HepG2 (cell line): ENCODE measurements around the gene USP36. TPM values are rescaled to one million over a fixed set of nuclear protein-coding genes. Genes with fewer than 3 reads are reported as not detected.

Experiments used
- ATAC-seq: fragments of 200-7000 bp; cut with Tn5 transposase; 3 replicates; pipeline ENCODE4 v1.9.1; 2020; ENCODE audit warnings: mild to moderate bottlenecking, moderate library complexity
- BruUV-seq: library from RNA; stranded (reverse); fragments of 400-500 nt; replicated peaks from 2 replicates; lab custom pipeline; 2021; lab: Mats Ljungman, UMichigan
- CTCF ChIA-PET: fragments of 300-600 bp; formaldehyde crosslinking; extraction: SDS; loops from one replicate; lab custom pipeline; 2021; ENCODE audit warnings: low total read pairs, inconsistent platforms, low intra/inter-chr PET ratio; lab: Yijun Ruan, JAX
- POLR2A ChIA-PET: fragments of 350-600 bp; sonication (Branson Sonifier 250); formaldehyde crosslinking; loops from one replicate; lab custom pipeline; 2020; ENCODE audit warnings: antibody characterized with exemption, inconsistent platforms; lab: Yijun Ruan, JAX
- DNase-seq: peaks from one replicate; pipeline ENCODE4 v3.0.0-alpha.2; 2015; ENCODE audit warnings: low spot score
- FAIRE-seq: peaks from 3 replicates; lab custom pipeline; 2011; peaks lifted over from hg19 to GRCh38; lab: Jason Lieb, UNC
- H2AFZ ChIP-seq: one replicate; pipeline ENCODE4 v1.6.1; 2011; ENCODE audit warnings: low read length, inconsistent platforms
- H3K27ac ChIP-seq: fragments of 300-600 bp; 3 replicates; pipeline ENCODE4 v1.8.0; 2011; ENCODE audit warnings: mixed run types, mild to moderate bottlenecking, mixed read lengths, low read length, inconsistent platforms; ENCODE audit not compliant: insufficient read depth; ENCODE audit errors: extremely low read length
- H3K27me3 ChIP-seq, 2 experiments: fragments of 200-600 bp in 1 of 2; 2 replicates in 1 of 2; 3 replicates in 1 of 2; pipeline versions ENCODE4 v1.6.0 to v1.8.0; 2011; ENCODE audit warnings: low read length in 2 of 2, mild to moderate bottlenecking in 2 of 2, moderate library complexity in 2 of 2, inconsistent platforms in 1 of 2; ENCODE audit not compliant: insufficient read depth in 2 of 2, control insufficient read depth in 1 of 2
- H3K36me3 ChIP-seq, 2 experiments: fragments of 200-600 bp in 1 of 2; replicated peaks in 1 of 2; 2 replicates in 1 of 2; 3 replicates in 1 of 2; pipeline versions ENCODE4 v1.5.1 to v1.8.0; 2011; ENCODE audit warnings: low read length in 2 of 2, inconsistent platforms in 1 of 2; ENCODE audit not compliant: insufficient read depth in 2 of 2, control insufficient read depth in 1 of 2
- H3K4me1 ChIP-seq: 2 replicates; pipeline ENCODE4 v1.5.1; 2012; ENCODE audit warnings: low read length, inconsistent platforms; ENCODE audit not compliant: insufficient read depth
- H3K4me2 ChIP-seq: 2 replicates; pipeline ENCODE4 v1.6.0; 2011; ENCODE audit warnings: low read depth, low read length, inconsistent platforms
- H3K4me3 ChIP-seq, 3 experiments: fragments of 200-600 bp in 1 of 3; sonication (generic), shearing (Covaris generic) in 1 of 3; replicated peaks in 1 of 3; 2 replicates each; pipeline ENCODE4 v1.5.1; 2011 to 2016; ENCODE audit warnings: low read length in 3 of 3, inconsistent platforms in 2 of 3, low read depth in 2 of 3, mild to moderate bottlenecking in 2 of 3, control low read depth in 1 of 3, mixed read lengths in 1 of 3; ENCODE audit not compliant: insufficient read depth in 1 of 3
- H3K79me2 ChIP-seq: one replicate; pipeline ENCODE4 v1.6.1; 2011; ENCODE audit warnings: low read length, inconsistent platforms; ENCODE audit not compliant: insufficient read depth
- H3K9ac ChIP-seq: 2 replicates; pipeline ENCODE4 v1.6.0; 2011; ENCODE audit warnings: mild to moderate bottlenecking, low read depth, low read length, inconsistent platforms; ENCODE audit not compliant: insufficient read depth
- H3K9me3 ChIP-seq: 2 replicates; pipeline ENCODE4 v1.5.1; 2012; ENCODE audit warnings: mild to moderate bottlenecking, low read length
- H4K20me1 ChIP-seq: 2 replicates; pipeline ENCODE4 v1.6.0; 2011; ENCODE audit warnings: inconsistent platforms, mild to moderate bottlenecking, low read length, moderate library complexity; ENCODE audit not compliant: insufficient read depth
- ARNT ChIP-seq: fragments of 450-650 bp; IDR thresholded peaks from 2 replicates; pipeline ENCODE4 v1.6.1; 2017
- ATF7 ChIP-seq, 2 experiments: fragments of 450-650 bp in 1 of 2; sonication (generic) in 1 of 2; formaldehyde crosslinking in 1 of 2; IDR thresholded peaks; 2 replicates each; pipeline versions ENCODE4 v1.4.0 to v1.6.1; 2016 to 2020; ENCODE audit warnings: antibody characterized with exemption in 1 of 2, mild to moderate bottlenecking in 1 of 2, missing genetic modification reagents in 1 of 2
- CEBPZ ChIP-seq: IDR thresholded peaks from 2 replicates; pipeline ENCODE4 v1.6.1; 2012; ENCODE audit warnings: low read length, improper control_type of control experiment
- CREB1 ChIP-seq, 2 experiments: fragments of 450-650 bp in 1 of 2; IDR thresholded peaks; 2 replicates each; pipeline ENCODE4 v1.6.1; 2016 to 2017; ENCODE audit warnings: control low read depth in 1 of 2, mild to moderate bottlenecking in 1 of 2, missing compliant biosample characterization in 1 of 2, missing genetic modification characterization in 1 of 2
- HNRNPLL ChIP-seq: fragments of 200-400 bp; formaldehyde crosslinking; IDR thresholded peaks from 2 replicates; pipeline ENCODE4 v1.6.1; 2017; ENCODE audit warnings: mild to moderate bottlenecking, low read depth, low read length; ENCODE audit not compliant: poor library complexity, severe bottlenecking
- MATR3 ChIP-seq: sonication (generic); formaldehyde crosslinking; IDR thresholded peaks from 2 replicates; pipeline ENCODE4 v1.4.0; 2020; ENCODE audit warnings: missing genetic modification reagents
- MTA3 ChIP-seq: sonication (generic); formaldehyde crosslinking; IDR thresholded peaks from 2 replicates; pipeline ENCODE4 v1.4.0; 2020; ENCODE audit warnings: missing genetic modification reagents
- RCOR2 ChIP-seq: IDR thresholded peaks from 2 replicates; pipeline ENCODE4 v1.6.1; 2016; ENCODE audit warnings: missing biosample characterization, missing genetic modification reagents
- TSC22D2 ChIP-seq: sonication (generic); formaldehyde crosslinking; IDR thresholded peaks from 2 replicates; pipeline ENCODE4 v1.5.1; 2020; ENCODE audit warnings: missing genetic modification reagents, mild to moderate bottlenecking, borderline replicate concordance
- ZFP1 ChIP-seq: IDR thresholded peaks from 2 replicates; pipeline ENCODE4 v1.6.1; 2016
- ZKSCAN8 ChIP-seq: IDR thresholded peaks from 2 replicates; pipeline ENCODE4 v1.6.1; 2016; ENCODE audit warnings: borderline replicate concordance, missing genetic modification reagents, missing compliant biosample characterization
- ZNF121 ChIP-seq: sonication (generic); formaldehyde crosslinking; IDR thresholded peaks from 2 replicates; pipeline ENCODE4 v1.5.0; 2020; ENCODE audit warnings: mild to moderate bottlenecking, missing genetic modification reagents
- ZNF256 ChIP-seq: sonication (generic); formaldehyde crosslinking; conservative IDR thresholded peaks from 2 replicates; pipeline ENCODE4 v1.4.0; 2020; ENCODE audit warnings: missing genetic modification reagents
- ZNF414 ChIP-seq: sonication (generic); formaldehyde crosslinking; IDR thresholded peaks from 2 replicates; pipeline ENCODE4 v1.5.0; 2020; ENCODE audit warnings: missing genetic modification reagents
- ZNF441 ChIP-seq: sonication (generic); formaldehyde crosslinking; IDR thresholded peaks from 2 replicates; pipeline ENCODE4 v1.7.0; 2021; ENCODE audit warnings: missing genetic modification reagents, borderline replicate concordance
- ZNF549 ChIP-seq: sonication (generic); formaldehyde crosslinking; IDR thresholded peaks from 2 replicates; pipeline ENCODE4 v1.5.0; 2020; ENCODE audit warnings: missing genetic modification reagents
- ZNF615 ChIP-seq: sonication (generic); formaldehyde crosslinking; IDR thresholded peaks from 2 replicates; pipeline ENCODE4 v1.5.0; 2020; ENCODE audit warnings: mild to moderate bottlenecking, missing genetic modification reagents, borderline replicate concordance
- WGBS: methylation state at CpG from one replicate; pipeline ENCODE4 v1.1.6; 2017; ENCODE audit warnings: low lambda C conversion rate; 5-methylcytosine and 5-hydroxymethylcytosine counted together
- in situ Hi-C: cut with HindIII; loops from 2 replicates; pipeline ENCODE4 v1.10.0; 2017; ENCODE audit warnings: low pct_unique_long_range_greater_than_20kb; ENCODE audit not compliant: extremely low pct_ligation_motif_present
- intact Hi-C: fragments of 100-400 bp; cut with micrococcal nuclease; formaldehyde crosslinking; loops from one replicate; pipeline ENCODE4 v1.10.0; 2022; ENCODE audit not compliant: unreplicated experiment
- polyA plus RNA-seq, 8 experiments: library from polyadenylated mRNA; depleted of rRNA in 3 of 8; stranded (reverse) in 7 of 8; unstranded in 1 of 8; fragments of >200 nt; fragmentation: Illumina TruSeq in 4 of 8; extraction: Trizol in 4 of 8; gene quantifications; 2 replicates each; pipeline versions ENCODE4 v1.2.1 to v1.2.3, GENCODE V29; 2011 to 2016; ENCODE audit warnings: low read depth in 4 of 8, missing spikeins in 1 of 8, mixed read lengths in 1 of 8; ENCODE audit not compliant: insufficient read depth in 1 of 8
- total RNA-seq, 5 experiments: library from RNA; depleted of rRNA; stranded (reverse); fragments of >200 nt; fragmentation: Illumina TruSeq; extraction: Trizol; gene quantifications; 2 replicates each; pipeline ENCODE4 v1.2.3, GENCODE V29; 2016; ENCODE audit warnings: low read depth in 1 of 5

USP36 gene
- total and polyA plus RNA-seq, 2 of the 13 experiments (the other 11 are each of a cell fraction or from before 2014, with no cell fraction given), result 29.6 to 45.9 TPM

- CTCF ChIA-PET, result no interaction called here
- Histone ChIP-seq H3K4me2 (no peak overlapping the region), H4K20me1 (no peaks in the 10 kb centered on the region), H3K27me3 (no peaks in the 10 kb centered on the region), H2AFZ (no peak overlapping the region), H3K27ac (no peak overlapping the region), H3K4me3 (no peak overlapping the region), H3K9me3 (no peaks in the 10 kb centered on the region), H3K4me1 (no peaks in the 10 kb centered on the region), H3K79me2 (no peaks in the 10 kb centered on the region), H3K9ac (no peak overlapping the region), H3K36me3 (peaks cover 59 to 95% of the 10 kb centered on the region in 2 experiments)
- intact Hi-C loops, result no loop called here
- in situ Hi-C loops, result no loop called here
- WGBS, result 96% methylated on average over 4 of the region's 4 CpGs
- DNase-seq, result no peak
- FAIRE-seq, result no peak
- POLR2A ChIA-PET, result no interaction called here
- TF ChIP-seq TSC22D2 (no peak), ATF7 (IDR thresholded peaks at IDR 0.05) (peak; percentile 94), ATF7 (CRISPR knock-in tag; IDR thresholded peaks at IDR 0.05) (no peak), ZNF414 (CRISPR knock-in tag) (no peak), ZNF121 (CRISPR knock-in tag) (peak; percentile 90), CREB1 (IDR thresholded peaks at IDR 0.05) (0 out of 2 replicates have a peak, but pooled peaks have one; percentile 41), CREB1 (CRISPR knock-in tag; IDR thresholded peaks at IDR 0.05) (no peak)
- no peak for ATAC-seq
- no TSS peak for BruUV-seq
Observed at GRCh38 chr17:78808163-78808562, 32.5 kb downstream of the USP36 start.

- no peak overlapping the region for H3K27ac ChIP-seq
- 94% methylated on average over 9 of the region's 9 CpGs for WGBS
- no peaks in the 10 kb centered on the region for H3K4me1 ChIP-seq
- H3K4me2 ChIP-seq, result no peak overlapping the region
- no peak overlapping the region for H3K4me3 ChIP-seq
- DNase-seq (no peak), FAIRE-seq (no peak), ATAC-seq (no peak)
- H3K36me3 ChIP-seq, result peaks cover 63 to 93% of the 10 kb centered on the region in 2 experiments
- H3K27me3 ChIP-seq, result no peaks in the 10 kb centered on the region
- H3K9me3 ChIP-seq, result no peaks in the 10 kb centered on the region
- H3K9ac ChIP-seq, result no peak overlapping the region
- ChIA-PET POLR2A (no interaction called here), CTCF (no interaction called here)
- H2AFZ ChIP-seq, result no peak overlapping the region
- BruUV-seq, result no TSS peak
- in situ Hi-C loops, result no loop called here
- intact Hi-C loops, result no loop called here
- H3K79me2 ChIP-seq, result no peaks in the 10 kb centered on the region
- H4K20me1 ChIP-seq, result no peaks in the 10 kb centered on the region
- TF ChIP-seq ZNF549 (CRISPR knock-in tag), result no peak
- no peak for TF ChIP-seq MTA3 (CRISPR knock-in tag)
- no peak for TF ChIP-seq ZNF256
- TF ChIP-seq CEBPZ, result no peak
- no peak for TF ChIP-seq RCOR2
- no peak for TF ChIP-seq ZNF441 (CRISPR knock-in tag)
- TF ChIP-seq MATR3 (CRISPR knock-in tag), result no peak
- TF ChIP-seq ZFP1 (CRISPR knock-in tag), result no peak
- no peak for TF ChIP-seq ZNF615
- TF ChIP-seq ZKSCAN8, result no peak
- TF ChIP-seq HNRNPLL, result no peak
- TF ChIP-seq ARNT, result no peak
Observed at GRCh38 chr17:78806451-78806850, 34.2 kb downstream of the USP36 start.
